ENCODE data around the gene MOB2.

The MOB2 gene

GRCh38 chr11:1519028-1520010 is 32.7 kb upstream of the MOB2 start:
- TF ChIP-seq SNAI2 (CRISPR knock-in tag; IDR thresholded peaks at IDR 0.05) = no peak
- TF ChIP-seq TSHZ2 (CRISPR knock-in tag; IDR thresholded peaks at IDR 0.05) = no peak
- no peak for TF ChIP-seq BACH2 (CRISPR knock-in tag; IDR thresholded peaks at IDR 0.05; ENCODE audit: borderline replicate concordance)
- no peak for TF ChIP-seq ISL1 (CRISPR knock-in tag; IDR thresholded peaks at IDR 0.05)
- TF ChIP-seq CSRNP3 (CRISPR knock-in tag; IDR thresholded peaks at IDR 0.05) = no peak
- TF ChIP-seq POU6F1 (CRISPR knock-in tag; IDR thresholded peaks at IDR 0.05; ENCODE audit: borderline replicate concordance, low read depth) = no peak
- TF ChIP-seq GLIS3 (CRISPR knock-in tag; IDR thresholded peaks at IDR 0.05) = no peak
- no peak for TF ChIP-seq CSDC2 (CRISPR knock-in tag; IDR thresholded peaks at IDR 0.05)
- no peak for TF ChIP-seq ARNTL (CRISPR knock-in tag; IDR thresholded peaks at IDR 0.05; ENCODE audit: borderline replicate concordance, low read depth)
- TF ChIP-seq TOX (CRISPR knock-in tag; IDR thresholded peaks at IDR 0.05; ENCODE audit: borderline replicate concordance) = no peak
- TF ChIP-seq RARB (CRISPR knock-in tag; IDR thresholded peaks at IDR 0.05) = no peak
- no peak for TF ChIP-seq ZNF565 (CRISPR knock-in tag; conservative IDR thresholded peaks at IDR 0.05; ENCODE audit: low read depth)
- no peak for TF ChIP-seq CREB5 (CRISPR knock-in tag; IDR thresholded peaks at IDR 0.05; ENCODE audit: low read depth)
- no peak for TF ChIP-seq PPARA (CRISPR knock-in tag; IDR thresholded peaks at IDR 0.05; ENCODE audit: borderline replicate concordance)
- ATAC-seq = no peak

- TF ChIP-seq ZNF8 (CRISPR knock-in tag; IDR thresholded peaks at IDR 0.05) = no peak
- no peak for TF ChIP-seq ARNTL (CRISPR knock-in tag; IDR thresholded peaks at IDR 0.05; ENCODE audit: borderline replicate concordance, low read depth)
- no peak for TF ChIP-seq ZNF565 (CRISPR knock-in tag; conservative IDR thresholded peaks at IDR 0.05; ENCODE audit: low read depth)
- no peak for TF ChIP-seq POU6F1 (CRISPR knock-in tag; IDR thresholded peaks at IDR 0.05; ENCODE audit: borderline replicate concordance, low read depth)
- TF ChIP-seq CSDC2 (CRISPR knock-in tag; IDR thresholded peaks at IDR 0.05) = no peak
- no peak for TF ChIP-seq OSR1 (CRISPR knock-in tag; IDR thresholded peaks at IDR 0.05)
- TF ChIP-seq BACH2 (CRISPR knock-in tag; IDR thresholded peaks at IDR 0.05; ENCODE audit: borderline replicate concordance) = no peak
- no peak for ATAC-seq
Measured at GRCh38 chr11:1518301-1518700, 31.7 kb upstream of the MOB2 start.

GRCh38 chr11:1517117-1518005 is 30.8 kb upstream of the MOB2 start:
- TF ChIP-seq ZC3H10 (CRISPR knock-in tag; IDR thresholded peaks at IDR 0.05) (no peak), GLIS3 (CRISPR knock-in tag; IDR thresholded peaks at IDR 0.05) (no peak), CSRNP3 (CRISPR knock-in tag; IDR thresholded peaks at IDR 0.05) (no peak), OSR1 (CRISPR knock-in tag; IDR thresholded peaks at IDR 0.05) (no peak), TCF4 (CRISPR knock-in tag; IDR thresholded peaks at IDR 0.05; ENCODE audit: borderline replicate concordance) (no peak), ZNF565 (CRISPR knock-in tag; conservative IDR thresholded peaks at IDR 0.05; ENCODE audit: low read depth) (no peak)
- ATAC-seq = no peak
